Loucy (cell line): ENCODE results near the gene GLYR1.

ENCODE experiments used
- H2AFZ ChIP-seq: fragments of 200-600 bp; sonication (generic); 2 replicates; pipeline ENCODE4 v1.6.0; 2016; ENCODE audit warnings: antibody characterized with exemption, mild to moderate bottlenecking, low read length, moderate library complexity
- H3F3A ChIP-seq: fragments of 200-600 bp; 2 replicates; pipeline ENCODE4 v1.6.0; 2016; ENCODE audit warnings: antibody characterized with exemption, low read depth, mild to moderate bottlenecking
- H3K27me3 ChIP-seq: fragments of 200-600 bp; sonication (generic); 2 replicates; pipeline ENCODE4 v1.6.1; 2014; ENCODE audit warnings: low read length, mild to moderate bottlenecking; ENCODE audit not compliant: insufficient read depth, poor library complexity, severe bottlenecking
- H3K36me3 ChIP-seq: fragments of 200-600 bp; sonication (generic); 2 replicates; pipeline ENCODE4 v1.6.1; 2016; ENCODE audit warnings: low read length; ENCODE audit not compliant: insufficient read depth
- H3K4me1 ChIP-seq: fragments of 200-600 bp; sonication (generic); 2 replicates; pipeline ENCODE4 v1.5.1; 2014; ENCODE audit warnings: low read length, mild to moderate bottlenecking; ENCODE audit not compliant: insufficient read depth, poor library complexity, severe bottlenecking
- H3K4me2 ChIP-seq: fragments of 200-600 bp; sonication (generic); 2 replicates; pipeline ENCODE4 v1.6.0; 2014; ENCODE audit warnings: antibody characterized with exemption, low read length, low read depth, mild to moderate bottlenecking; ENCODE audit not compliant: poor library complexity, severe bottlenecking
- H3K4me3 ChIP-seq: fragments of 200-600 bp; sonication (generic); 2 replicates; pipeline ENCODE4 v1.5.1; 2014; ENCODE audit warnings: low read length, mild to moderate bottlenecking, mixed read lengths; ENCODE audit not compliant: poor library complexity, severe bottlenecking
- H3K79me2 ChIP-seq: fragments of 200-600 bp; sonication (generic); 2 replicates; pipeline ENCODE4 v1.6.1; 2014; ENCODE audit warnings: low read length; ENCODE audit not compliant: insufficient read depth
- H3K9ac ChIP-seq: fragments of 200-600 bp; sonication (generic); 2 replicates; pipeline ENCODE4 v1.6.0; 2014; ENCODE audit warnings: mild to moderate bottlenecking, low read depth, low read length, moderate library complexity; ENCODE audit not compliant: poor library complexity, severe bottlenecking
- H3K9me2 ChIP-seq: fragments of 200-600 bp; sonication (generic); replicated peaks from 2 replicates; pipeline ENCODE4 v1.6.1; 2016; ENCODE audit warnings: low read depth, low read length, mixed read lengths
- H3K9me3 ChIP-seq: fragments of 200-600 bp; sonication (generic); 2 replicates; pipeline ENCODE4 v1.6.1; 2014; ENCODE audit warnings: mild to moderate bottlenecking, antibody characterized with exemption, low read length, low read depth; ENCODE audit not compliant: insufficient read depth
- H4K20me1 ChIP-seq: fragments of 200-600 bp; sonication (generic); 2 replicates; pipeline ENCODE4 v1.6.0; 2014; ENCODE audit warnings: antibody characterized with exemption, low read length, mild to moderate bottlenecking; ENCODE audit not compliant: insufficient read depth, poor library complexity, severe bottlenecking
- CTCF ChIP-seq: fragments of 200-600 bp; sonication (generic); conservative IDR thresholded peaks from 2 replicates; pipeline ENCODE4 v1.5.1; 2014; ENCODE audit warnings: mild to moderate bottlenecking, antibody characterized with exemption, low read length
- EZH2phosphoT487 ChIP-seq: fragments of 200-600 bp; IDR thresholded peaks from 2 replicates; pipeline ENCODE4 v1.6.1; 2018; ENCODE audit warnings: antibody characterized with exemption, mild to moderate bottlenecking, moderate library complexity, borderline replicate concordance

Gene GLYR1

GRCh38 chr16:4877380-4877685 is 30.2 kb upstream of the GLYR1 start:
- H3F3A ChIP-seq: no peaks in the 10 kb centered on the region
- H3K4me1 ChIP-seq: no peaks in the 10 kb centered on the region
- no peak overlapping the region for H2AFZ ChIP-seq
- H3K4me2 ChIP-seq: no peak overlapping the region
- no peaks in the 10 kb centered on the region for H3K9me2 ChIP-seq
- no peaks in the 10 kb centered on the region for H4K20me1 ChIP-seq
- no peak overlapping the region for H3K4me3 ChIP-seq
- no peak overlapping the region for H3K9ac ChIP-seq
- H3K9me3 ChIP-seq: no peaks in the 10 kb centered on the region
- peaks cover 63% of the 10 kb centered on the region; the same call in 1 of the 2 replicates for H3K36me3 ChIP-seq
- no peaks in the 10 kb centered on the region for H3K27me3 ChIP-seq
- H3K79me2 ChIP-seq: no peaks in the 10 kb centered on the region
- no peak for TF ChIP-seq EZH2phosphoT487
- TF ChIP-seq CTCF: no peak

- no peaks in the 10 kb centered on the region for H3K9me2 ChIP-seq
- H4K20me1 ChIP-seq: no peaks in the 10 kb centered on the region
- no peak overlapping the region for H3K9ac ChIP-seq
- TF ChIP-seq CTCF: no peak
- TF ChIP-seq EZH2phosphoT487: no peak
- peaks cover 67% of the 10 kb centered on the region; the same call in 1 of the 2 replicates for H3K36me3 ChIP-seq
- H3K4me1 ChIP-seq: no peaks in the 10 kb centered on the region
- no peaks in the 10 kb centered on the region for H3K9me3 ChIP-seq
- no peaks in the 10 kb centered on the region for H3K79me2 ChIP-seq
- H2AFZ ChIP-seq: no peak overlapping the region
- H3K27me3 ChIP-seq: no peaks in the 10 kb centered on the region
- H3K4me2 ChIP-seq: no peak overlapping the region
- H3K4me3 ChIP-seq: no peak overlapping the region
- H3F3A ChIP-seq: no peaks in the 10 kb centered on the region
These were observed 29.7 kb upstream of the GLYR1 start for GRCh38 chr16:4876646-4877379.

- H3F3A ChIP-seq: no peaks in the 10 kb centered on the region
- H3K4me1 ChIP-seq: no peaks in the 10 kb centered on the region
- H3K36me3 ChIP-seq: peaks cover 71% of the 10 kb centered on the region; the same call in 1 of the 2 replicates
- no peak overlapping the region for H3K9ac ChIP-seq
- no peaks in the 10 kb centered on the region for H3K9me2 ChIP-seq
- no peaks in the 10 kb centered on the region for H3K79me2 ChIP-seq
- no peaks in the 10 kb centered on the region for H3K27me3 ChIP-seq
- H3K4me3 ChIP-seq: no peak overlapping the region
- no peaks in the 10 kb centered on the region for H4K20me1 ChIP-seq
- TF ChIP-seq CTCF: no peak
- no peak for TF ChIP-seq EZH2phosphoT487
- no peak overlapping the region for H2AFZ ChIP-seq
- no peak overlapping the region for H3K4me2 ChIP-seq
- H3K9me3 ChIP-seq: no peaks in the 10 kb centered on the region
These were observed 27.6 kb upstream of the GLYR1 start for GRCh38 chr16:4874666-4875065.
